ENCODE results near the gene ESR1.
"Not testable (repeated sequence)": the region's sequence is repeated elsewhere in the genome, so short reads cannot be mapped to it uniquely, and the experiment has no call there.

The ESR1 gene

GRCh38 chr6:152059909-152060308, 252.4 kb downstream of the ESR1 start:
- no peak for DNase-seq

- no peak for DNase-seq
These were observed 255.0 kb downstream of the ESR1 start for GRCh38 chr6:152062476-152062875.

GRCh38 chr6:152063170-152063921, 255.9 kb downstream of the ESR1 start:
- DNase-seq: no peak

GRCh38 chr6:152068622-152069261, 261.3 kb downstream of the ESR1 start:
- no peak for DNase-seq

GRCh38 chr6:152070556-152070955, 263.1 kb downstream of the ESR1 start:
- DNase-seq: no peak

GRCh38 chr6:152071318-152071717, 263.8 kb downstream of the ESR1 start:
- no peak for DNase-seq

GRCh38 chr6:152071843-152072242, 264.4 kb downstream of the ESR1 start:
- DNase-seq: no peak

GRCh38 chr6:152076242-152076641, 268.8 kb downstream of the ESR1 start:
- not testable (repeated sequence) for DNase-seq

GRCh38 chr6:152078001-152078400, 270.5 kb downstream of the ESR1 start:
- DNase-seq: no peak

GRCh38 chr6:152078804-152079203, 271.3 kb downstream of the ESR1 start:
- no peak for DNase-seq

GRCh38 chr6:152085451-152085921, 278.0 kb downstream of the ESR1 start:
- no peak for DNase-seq

- DNase-seq: no peak
These were observed 278.9 kb downstream of the ESR1 start for GRCh38 chr6:152086223-152086873.

- no peak for DNase-seq
These were observed 279.6 kb downstream of the ESR1 start for GRCh38 chr6:152087096-152087495.

GRCh38 chr6:152087701-152088100, 280.2 kb downstream of the ESR1 start:
- no peak for DNase-seq

- no peak for DNase-seq
These were observed 282.5 kb downstream of the ESR1 start for GRCh38 chr6:152089992-152090391.

- DNase-seq: no peak
These were observed 283.7 kb downstream of the ESR1 start for GRCh38 chr6:152091201-152091600.

GRCh38 chr6:152091851-152092341, 284.4 kb downstream of the ESR1 start:
- no peak for DNase-seq

GRCh38 chr6:152093711-152094110, 286.2 kb downstream of the ESR1 start:
- no peak for DNase-seq

GRCh38 chr6:152094276-152094675, 286.8 kb downstream of the ESR1 start:
- no peak for DNase-seq

GRCh38 chr6:152094992-152095592, 287.6 kb downstream of the ESR1 start:
- no peak for DNase-seq

- no peak for DNase-seq
These were observed 289.5 kb downstream of the ESR1 start for GRCh38 chr6:152096863-152097496.

- no peak for DNase-seq
These were observed 291.2 kb downstream of the ESR1 start for GRCh38 chr6:152098683-152099082.
